Stomach (tissue), 9 donors: ENCODE data around the gene UST. TPM values are rescaled to one million over a fixed set of nuclear protein-coding genes. Genes with fewer than 3 reads are reported as not detected.

Source experiments
- DNase-seq, 2 donors: peaks; one replicate each; pipeline versions ENCODE4 v3.0.0 to v3.0.0-alpha.2; 2013 to 2019
- H3K27ac ChIP-seq, 5 donors: fragments of 200-600 bp in 4 of 5; sonication (generic) in 4 of 5; one replicate each; pipeline ENCODE4 v1.5.1; 2013 to 2019; ENCODE audit warnings: mild to moderate bottlenecking in 1 of 5, moderate library complexity in 1 of 5
- H3K27me3 ChIP-seq, 3 donors: fragments of 200-600 bp; sonication (generic); one replicate each; pipeline ENCODE4 v1.5.1; 2017 to 2019; ENCODE audit warnings: mixed run types in 1 of 3
- H3K36me3 ChIP-seq, 4 donors: fragments of 200-600 bp; sonication (generic); 1 replicate in 3 of 4; 2 replicates in 1 of 4; pipeline ENCODE4 v1.5.1; 2016 to 2019
- H3K4me1 ChIP-seq, 4 donors: fragments of 200-600 bp; sonication (generic); one replicate each; pipeline ENCODE4 v1.5.1; 2016 to 2019
- H3K4me3 ChIP-seq, 4 donors: fragments of 200-600 bp; sonication (generic) in 3 of 4; one replicate each; pipeline ENCODE4 v1.5.1; 2016 to 2019; ENCODE audit warnings: mild to moderate bottlenecking in 1 of 4
- H3K9me3 ChIP-seq, 4 donors: fragments of 200-600 bp; sonication (generic); one replicate each; pipeline ENCODE4 v1.5.1; 2016 to 2019
- CTCF ChIP-seq, 7 experiments: fragments of 450-650 bp in 4 of 7; fragments of 200-600 bp in 3 of 7; sonication (generic) in 3 of 7; IDR thresholded peaks; one replicate each; pipeline ENCODE4 v1.5.1; 2016 to 2019; ENCODE audit warnings: antibody characterized with exemption in 7 of 7, control low read depth in 2 of 7, mild to moderate bottlenecking in 1 of 7
- EP300 ChIP-seq: sonication (generic); formaldehyde crosslinking; IDR thresholded peaks from one replicate; pipeline ENCODE4 v1.6.1; 2017; ENCODE audit warnings: antibody characterized with exemption
- POLR2A ChIP-seq, 4 donors: fragments of 450-650 bp; IDR thresholded peaks; one replicate each; pipeline ENCODE4 v1.6.1; 2016; ENCODE audit warnings: antibody characterized with exemption in 4 of 4, control low read depth in 2 of 4, mild to moderate bottlenecking in 1 of 4, moderate library complexity in 1 of 4
- POLR2AphosphoS5 ChIP-seq, 3 donors: sonication (generic); formaldehyde crosslinking; IDR thresholded peaks; one replicate each; pipeline ENCODE4 v1.6.1; 2016; ENCODE audit warnings: antibody characterized with exemption in 3 of 3
- WGBS, 5 donors: extraction: QIAGEN DNeasy Blood & Tissue Kit in 3 of 5; methylation state at CpG; one replicate each; pipeline versions ENCODE4 v1.1.5 to v1.1.7; 2013 to 2018; 5-methylcytosine and 5-hydroxymethylcytosine counted together
- intact Hi-C: fragments of 100-400 bp; cut with DNase I; formaldehyde crosslinking; loops from one replicate; pipeline ENCODE4 v1.15.1; 2023; ENCODE audit warnings: low total_unique reads
- polyA plus RNA-seq, 3 donors: library from polyadenylated mRNA; stranded (reverse); fragments of 200-250 nt; gene quantifications; one replicate each; pipeline ENCODE4 v1.2.3, GENCODE V29; 2013
- total RNA-seq, 5 donors: library from RNA; depleted of rRNA; stranded (reverse); fragments of >200 nt; gene quantifications; one replicate each; pipeline versions ENCODE4 v1.1.0 to v1.2.3, GENCODE V29; 2014 to 2016
- donor health status: healthy with polysubstance abuse.
- donor health status: Bipolar disorder and iron deficiency.
- donor health status: healthy.

The UST gene
- total and polyA plus RNA-seq, 8 donors, result 2.2 to 45.8 (median 8.9) TPM

- whole genome bisulfite sequencing, 5 donors, result 67 to 79% (median 68%) methylated on average over 6 of the region's 6 CpGs
- intact Hi-C loops, result loop anchor here (10.0 kb wide), 1 partner anchor 387 kb away; no protein-coding TSS in a partner anchor
- DNase-seq, result no peak
- Histone ChIP-seq H3K4me1 (peaks cover 0 to 18% (median 6%) of the 10 kb centered on the region in 4 donors), H3K36me3 (no peaks in the 10 kb centered on the region), H3K4me3 (no peak overlapping the region), H3K9me3 (no peaks in the 10 kb centered on the region), H3K27ac (no peak overlapping the region), H3K27me3 (no peaks in the 10 kb centered on the region)
- TF ChIP-seq POLR2AphosphoS5 (IDR thresholded peaks at IDR 0.05), result no peak
- no peak for TF ChIP-seq POLR2A (IDR thresholded peaks at IDR 0.05)
- TF ChIP-seq EP300, result no peak
- TF ChIP-seq CTCF (IDR thresholded peaks at IDR 0.05), result no peak
Measured at GRCh38 chr6:148951662-148952061, 204.8 kb downstream of the UST start.

- Histone ChIP-seq H3K27ac (no peak overlapping the region), H3K9me3 (no peaks in the 10 kb centered on the region), H3K4me3 (no peak overlapping the region), H3K4me1 (peaks cover 0 to 18% (median 6%) of the 10 kb centered on the region in 4 donors), H3K27me3 (no peaks in the 10 kb centered on the region), H3K36me3 (no peaks in the 10 kb centered on the region)
- TF ChIP-seq CTCF (IDR thresholded peaks at IDR 0.05) (no peak), POLR2A (IDR thresholded peaks at IDR 0.05) (no peak), POLR2AphosphoS5 (IDR thresholded peaks at IDR 0.05) (no peak), EP300 (no peak)
- intact Hi-C loops, result loop anchor here (10.0 kb wide), 1 partner anchor 388 kb away; no protein-coding TSS in a partner anchor
- WGBS, 5 donors, result 28 to 41% (median 34%) methylated on average over 10 of the region's 10 CpGs
- peak in 1 of 2 donors; percentile 71 for DNase-seq
Measured at GRCh38 chr6:148952147-148953035, 205.6 kb downstream of the UST start.

DNA sequence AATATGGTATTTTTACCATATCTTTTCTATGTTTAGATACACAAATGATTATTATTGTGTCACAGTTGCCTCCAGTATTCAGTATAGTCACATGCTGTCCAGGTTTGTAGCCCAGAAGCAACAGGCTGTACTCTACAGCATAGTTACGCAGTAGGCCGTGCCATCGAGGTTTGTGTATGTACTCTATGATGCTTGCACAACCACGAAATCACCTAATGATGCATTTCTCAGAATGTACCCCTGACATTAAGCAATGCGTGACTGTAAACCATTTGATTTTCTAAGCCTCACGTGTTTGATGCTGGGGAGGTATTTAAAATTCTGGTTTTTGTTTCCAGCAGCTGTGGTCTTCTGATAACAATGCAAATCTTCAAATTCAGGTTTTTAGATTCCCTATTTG is 207.6 kb downstream of the UST start:
- Histone ChIP-seq H3K4me3 (no peak overlapping the region), H3K36me3 (no peaks in the 10 kb centered on the region), H3K4me1 (peaks cover 0 to 13% (median 4%) of the 10 kb centered on the region in 4 donors), H3K9me3 (no peaks in the 10 kb centered on the region), H3K27me3 (no peaks in the 10 kb centered on the region), H3K27ac (no peak overlapping the region)
- 91 to 94% (median 92%) methylated on average over 6 of the region's 6 CpGs for WGBS, 5 donors
- DNase-seq, result no peak
- no peak for TF ChIP-seq POLR2AphosphoS5 (IDR thresholded peaks at IDR 0.05)
- TF ChIP-seq POLR2A (IDR thresholded peaks at IDR 0.05), result no peak
- no peak for TF ChIP-seq CTCF (IDR thresholded peaks at IDR 0.05)
- no peak for TF ChIP-seq EP300
- intact Hi-C loops, result loop anchor here (10.0 kb wide), 1 partner anchor 390 kb away; no protein-coding TSS in a partner anchor

DNA sequence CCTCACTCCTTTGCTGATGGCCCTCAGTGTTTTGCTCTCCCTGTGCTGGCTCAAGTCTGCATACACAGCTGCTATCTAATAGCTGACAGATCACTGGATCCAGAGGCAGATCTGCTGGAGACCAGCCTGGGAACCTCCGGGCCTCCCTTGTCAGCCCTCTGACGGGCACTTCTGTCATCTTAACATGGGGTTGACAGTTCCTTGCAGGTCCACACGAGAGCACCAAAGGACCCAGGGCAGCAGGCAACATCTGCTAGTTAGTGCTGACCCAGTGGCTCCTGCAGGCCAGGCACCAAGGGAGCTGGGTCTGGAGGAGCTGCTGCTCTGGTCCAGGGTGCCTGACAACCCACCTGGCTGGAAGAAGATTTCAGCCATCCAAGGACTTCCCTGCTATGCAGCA is 208.1 kb downstream of the UST start:
- TF ChIP-seq POLR2AphosphoS5 (IDR thresholded peaks at IDR 0.05), result no peak
- no peak for TF ChIP-seq CTCF (IDR thresholded peaks at IDR 0.05)
- TF ChIP-seq EP300, result no peak
- TF ChIP-seq POLR2A (IDR thresholded peaks at IDR 0.05), result no peak
- no peak for DNase-seq
- WGBS, 5 donors, result 58 to 66% (median 65%) methylated on average over 2 to 3 of the region's 3 CpGs

More for the DNA sequence above, 208.1 kb downstream of the UST start:
- Histone ChIP-seq H3K36me3 (no peaks in the 10 kb centered on the region), H3K4me3 (no peak overlapping the region), H3K27me3 (no peaks in the 10 kb centered on the region), H3K4me1 (peaks cover 0 to 13% (median 4%) of the 10 kb centered on the region in 4 donors), H3K9me3 (no peaks in the 10 kb centered on the region), H3K27ac (no peak overlapping the region)
- intact Hi-C loops, result loop anchor here (10.0 kb wide), 1 partner anchor 390 kb away; no protein-coding TSS in a partner anchor
